SU-DHL-6 (cell line): ENCODE results near the gene GPATCH4.

Source experiments
- EZH2phosphoT487 ChIP-seq: fragments of 200-600 bp; sonication (generic), shearing (Covaris generic); conservative IDR thresholded peaks from 2 replicates; pipeline ENCODE4 v1.6.1; 2018; ENCODE audit warnings: mild to moderate bottlenecking, antibody characterized with exemption, low read length, moderate library complexity, mixed read lengths
- TF ChIP-seq, protein P1 (sequence below): fragments of 200-600 bp; sonication (generic); IDR thresholded peaks from one replicate; pipeline ENCODE4 v1.5.1; 2017; ENCODE audit warnings: antibody characterized with exemption, mild to moderate bottlenecking, low read length, moderate library complexity; ENCODE audit not compliant: insufficient read depth, poor library complexity, severe bottlenecking

GRCh38 chr1:156583821-156584622 lies 17.3 kb downstream of the GPATCH4 start:
- TF ChIP-seq, protein P1, sequence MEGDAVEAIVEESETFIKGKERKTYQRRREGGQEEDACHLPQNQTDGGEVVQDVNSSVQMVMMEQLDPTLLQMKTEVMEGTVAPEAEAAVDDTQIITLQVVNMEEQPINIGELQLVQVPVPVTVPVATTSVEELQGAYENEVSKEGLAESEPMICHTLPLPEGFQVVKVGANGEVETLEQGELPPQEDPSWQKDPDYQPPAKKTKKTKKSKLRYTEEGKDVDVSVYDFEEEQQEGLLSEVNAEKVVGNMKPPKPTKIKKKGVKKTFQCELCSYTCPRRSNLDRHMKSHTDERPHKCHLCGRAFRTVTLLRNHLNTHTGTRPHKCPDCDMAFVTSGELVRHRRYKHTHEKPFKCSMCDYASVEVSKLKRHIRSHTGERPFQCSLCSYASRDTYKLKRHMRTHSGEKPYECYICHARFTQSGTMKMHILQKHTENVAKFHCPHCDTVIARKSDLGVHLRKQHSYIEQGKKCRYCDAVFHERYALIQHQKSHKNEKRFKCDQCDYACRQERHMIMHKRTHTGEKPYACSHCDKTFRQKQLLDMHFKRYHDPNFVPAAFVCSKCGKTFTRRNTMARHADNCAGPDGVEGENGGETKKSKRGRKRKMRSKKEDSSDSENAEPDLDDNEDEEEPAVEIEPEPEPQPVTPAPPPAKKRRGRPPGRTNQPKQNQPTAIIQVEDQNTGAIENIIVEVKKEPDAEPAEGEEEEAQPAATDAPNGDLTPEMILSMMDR, result peak; percentile 32
- TF ChIP-seq EZH2phosphoT487, result no peak
